ENCODE measurements around the gene SUSD4.

DNA sequence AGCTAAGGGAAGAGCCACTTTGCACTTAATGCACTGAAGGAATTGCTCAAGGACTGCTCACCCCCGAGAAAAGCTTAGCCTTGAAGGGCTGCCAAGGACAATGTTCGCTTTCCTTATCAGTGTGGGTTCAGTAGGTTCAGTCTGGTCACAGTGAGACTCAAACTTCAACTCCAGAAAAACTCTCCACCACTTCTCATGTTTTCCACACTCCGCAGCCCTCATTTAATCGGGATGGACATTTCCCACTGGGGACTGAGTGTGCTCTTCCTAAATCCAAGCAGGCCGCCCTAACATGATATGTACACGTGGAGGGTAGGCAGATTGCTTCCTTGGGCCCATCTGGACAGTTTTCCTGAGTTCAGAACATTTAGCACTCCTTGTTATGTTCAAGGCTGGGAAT lies 19.5 kb downstream of the SUSD4 start:
- TF ChIP-seq SUZ12 (IDR thresholded peaks at IDR 0.05; ENCODE audit: extremely low read depth, insufficient read depth, insufficient read length): no peak
- TF ChIP-seq ZNF274 (IDR thresholded peaks at IDR 0.05; ENCODE audit: low read depth, low read length): no peak
- TF ChIP-seq YY1 (IDR thresholded peaks at IDR 0.05; ENCODE audit: insufficient read depth, insufficient read length): no peak
